Progenitor cell of endocrine pancreas (in vitro differentiated cells): ENCODE measurements around the gene PLK1. TPM values are rescaled to one million over a fixed set of nuclear protein-coding genes. Genes with fewer than 3 reads are reported as not detected.
"Not testable (repeated sequence)": the region's sequence is repeated elsewhere in the genome, so short reads cannot be mapped to it uniquely, and the experiment has no call there.

Source experiments
- DNase-seq: peaks from one replicate; pipeline ENCODE4 v3.0.0; 2021; ENCODE audit warnings: low spot score; ENCODE audit not compliant: unreplicated experiment
- H3K27ac Mint-ChIP-seq: 2 replicates; pipeline ENCODE4 v1.8.0; 2021; ENCODE audit warnings: mild to moderate bottlenecking, moderate library complexity, mixed read lengths
- H3K27me3 Mint-ChIP-seq: 2 replicates; pipeline ENCODE4 v1.8.0; 2021; ENCODE audit warnings: mixed read lengths
- H3K36me3 Mint-ChIP-seq: 2 replicates; pipeline ENCODE4 v1.8.0; 2022; ENCODE audit warnings: mixed read lengths; ENCODE audit not compliant: insufficient read depth
- H3K4me1 Mint-ChIP-seq: 2 replicates; pipeline ENCODE4 v1.8.0; 2021; ENCODE audit warnings: low read depth, mixed read lengths
- H3K4me3 Mint-ChIP-seq: 2 replicates; pipeline ENCODE4 v1.8.0; 2021; ENCODE audit warnings: low read depth, mild to moderate bottlenecking, moderate library complexity, mixed read lengths
- H3K9me3 Mint-ChIP-seq: 2 replicates; pipeline ENCODE4 v1.8.0; 2021; ENCODE audit warnings: low read depth, mixed read lengths
- CTCF ChIP-seq: fragments of 200-600 bp; sonication (generic); IDR thresholded peaks from one replicate; pipeline ENCODE4 v1.5.0; 2021; ENCODE audit warnings: antibody characterized with exemption, mild to moderate bottlenecking; ENCODE audit not compliant: unreplicated experiment
- total RNA-seq: library from RNA; stranded (reverse); gene quantifications from 2 replicates; pipeline ENCODE4 v1.2.1, GENCODE V29; 2021

The PLK1 gene
- total RNA-seq, 1 donor from 2014 or later = 36.2 TPM

- TF ChIP-seq CTCF = no peak
- Mint-ChIP-seq H3K27ac (no peak overlapping the region), H3K36me3 (no peaks in the 10 kb centered on the region), H3K27me3 (peaks cover 46% of the 10 kb centered on the region), H3K4me3 (no peak overlapping the region), H3K4me1 (no peaks in the 10 kb centered on the region), H3K9me3 (peaks cover 6% of the 10 kb centered on the region)
- no peak for DNase-seq
Observed at GRCh38 chr16:23710504-23710903, 31.8 kb downstream of the PLK1 start.

GRCh38 chr16:23711785-23712184, 33.1 kb downstream of the PLK1 start:
- Mint-ChIP-seq H3K4me1 (no peaks in the 10 kb centered on the region), H3K9me3 (peaks cover 6% of the 10 kb centered on the region), H3K27ac (no peak overlapping the region), H3K36me3 (no peaks in the 10 kb centered on the region), H3K27me3 (peaks cover 54% of the 10 kb centered on the region), H3K4me3 (no peak overlapping the region)
- DNase-seq = no peak
- TF ChIP-seq CTCF = no peak

DNA sequence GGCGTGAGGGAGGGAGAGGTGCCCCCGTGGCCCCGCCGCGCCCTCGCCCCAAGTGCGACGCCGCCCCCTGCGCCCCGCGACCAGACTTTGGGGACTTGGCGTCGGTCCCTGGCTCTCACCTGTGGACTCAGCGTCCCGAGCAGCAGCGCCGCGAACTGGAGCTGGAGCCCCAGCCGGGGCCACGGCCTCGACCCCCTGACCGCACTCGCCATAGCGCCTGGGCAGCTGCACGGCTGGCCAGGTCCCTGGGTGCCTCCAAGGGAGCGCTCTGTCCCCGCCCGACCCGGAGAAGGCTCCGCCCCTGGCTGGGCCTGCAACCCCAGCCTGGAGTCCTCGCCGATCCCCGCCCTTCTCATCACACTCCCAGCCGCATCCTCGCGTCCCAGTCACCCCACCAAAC, 34.3 kb downstream of the PLK1 start, which contains the start of gene ERN2:
Gene ERN2, minus strand, starts transcription at position 247 of the 400 bp plus-strand sequence. Its CDS starts 35 bp downstream, at position 212.
- Mint-ChIP-seq H3K27me3 (peaks cover 64% of the 10 kb centered on the region), H3K36me3 (no peaks in the 10 kb centered on the region), H3K4me3 (peak within 1 kb of the TSS; percentile 26), H3K4me1 (no peaks in the 10 kb centered on the region), H3K27ac (no peak within 1 kb of the TSS), H3K9me3 (peaks cover 6% of the 10 kb centered on the region)
- DNase-seq = no peak
- no peak for TF ChIP-seq CTCF

GRCh38 chr16:23716484-23716883, 37.8 kb downstream of the PLK1 start:
- Mint-ChIP-seq H3K27me3 (peaks cover 52% of the 10 kb centered on the region), H3K27ac (no peak overlapping the region), H3K4me3 (no peak overlapping the region), H3K36me3 (no peaks in the 10 kb centered on the region), H3K4me1 (no peaks in the 10 kb centered on the region), H3K9me3 (no peaks in the 10 kb centered on the region)
- no peak for TF ChIP-seq CTCF
- DNase-seq = no peak

DNA sequence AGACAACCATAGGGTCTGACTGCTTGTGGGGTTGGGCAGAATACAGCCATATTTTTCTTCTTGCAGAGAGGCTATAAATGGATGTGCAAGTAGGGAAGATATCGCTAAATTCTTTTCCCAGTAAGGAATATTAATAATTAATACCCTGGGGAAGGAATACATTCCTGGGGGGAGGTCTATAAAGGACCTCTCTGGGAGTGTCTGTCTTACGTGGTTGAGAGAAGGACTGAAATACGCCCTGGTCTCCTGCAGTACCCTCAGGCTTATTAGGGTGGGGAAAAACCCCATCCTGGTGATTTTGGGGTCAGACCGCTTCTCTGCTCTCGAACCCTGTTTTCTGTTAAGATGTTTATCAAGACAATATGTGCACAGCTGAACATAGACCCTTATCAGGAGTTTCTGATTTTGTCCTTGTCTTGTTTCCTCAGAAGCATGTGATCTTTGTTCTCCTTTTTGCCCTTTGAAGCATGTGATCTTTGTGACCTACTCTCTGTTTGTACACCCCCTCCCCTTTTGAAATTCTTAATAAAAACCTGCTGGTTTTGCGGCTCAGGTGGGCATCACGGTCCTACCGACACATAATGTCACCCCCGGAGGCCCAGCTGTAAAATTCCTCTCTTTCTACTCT, 44.0 kb downstream of the PLK1 start:
- not testable (repeated sequence) for H3K4me3 Mint-ChIP-seq

DNA sequence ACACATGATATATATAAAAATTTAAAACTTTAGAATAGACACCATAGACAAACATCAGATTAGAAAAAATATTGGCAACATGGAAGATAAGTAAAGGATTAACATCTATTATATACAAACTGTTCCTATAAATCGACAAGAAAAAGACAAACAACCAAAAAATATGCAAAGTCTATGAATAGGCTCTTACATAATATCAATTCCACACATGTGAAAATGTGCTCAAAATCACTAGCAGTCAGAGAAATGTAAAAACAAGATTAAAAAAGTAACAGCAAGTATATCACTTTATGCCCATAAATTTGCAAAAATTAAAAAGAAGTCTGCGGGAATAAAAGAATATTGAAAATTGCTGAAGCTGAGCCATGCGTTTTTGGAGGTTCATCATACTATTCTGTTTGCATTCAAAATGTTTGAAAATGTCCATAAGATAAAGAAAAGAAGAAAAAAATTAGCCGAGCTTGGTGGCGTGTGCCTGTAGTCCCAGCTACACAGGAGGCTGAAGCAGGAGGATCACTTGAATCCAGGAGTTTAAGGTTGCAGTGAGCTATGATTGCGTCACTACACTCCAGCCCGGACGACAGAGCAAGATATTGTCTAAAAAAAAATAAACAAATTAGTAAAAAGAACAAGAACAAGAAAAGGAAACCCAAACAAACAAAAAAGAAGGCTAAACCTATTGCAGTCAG, 45.6 kb downstream of the PLK1 start:
- no peak for DNase-seq
- no peak overlapping the region for H3K27ac Mint-ChIP-seq
- no peaks in the 10 kb centered on the region for H3K36me3 Mint-ChIP-seq
- TF ChIP-seq CTCF = no peak
- peaks cover 2% of the 10 kb centered on the region for H3K27me3 Mint-ChIP-seq
- no peak overlapping the region for H3K4me3 Mint-ChIP-seq
- H3K9me3 Mint-ChIP-seq = peaks cover 5% of the 10 kb centered on the region
- H3K4me1 Mint-ChIP-seq = no peaks in the 10 kb centered on the region

More for the DNA sequence above, 44.0 kb downstream of the PLK1 start:
- H3K36me3 Mint-ChIP-seq, H3K27ac Mint-ChIP-seq, DNase-seq, H3K9me3 Mint-ChIP-seq, H3K27me3 Mint-ChIP-seq, H3K4me1 Mint-ChIP-seq: not testable (repeated sequence)
